ENCODE data around the gene PRSS37.

The PRSS37 gene

GRCh38 chr7:141875453-141875852 is 34.2 kb upstream of the PRSS37 start:
- no peak overlapping the region for H3K4me3 ChIP-seq (ENCODE audit: low read depth, low read length)
- TF ChIP-seq, protein P1, sequence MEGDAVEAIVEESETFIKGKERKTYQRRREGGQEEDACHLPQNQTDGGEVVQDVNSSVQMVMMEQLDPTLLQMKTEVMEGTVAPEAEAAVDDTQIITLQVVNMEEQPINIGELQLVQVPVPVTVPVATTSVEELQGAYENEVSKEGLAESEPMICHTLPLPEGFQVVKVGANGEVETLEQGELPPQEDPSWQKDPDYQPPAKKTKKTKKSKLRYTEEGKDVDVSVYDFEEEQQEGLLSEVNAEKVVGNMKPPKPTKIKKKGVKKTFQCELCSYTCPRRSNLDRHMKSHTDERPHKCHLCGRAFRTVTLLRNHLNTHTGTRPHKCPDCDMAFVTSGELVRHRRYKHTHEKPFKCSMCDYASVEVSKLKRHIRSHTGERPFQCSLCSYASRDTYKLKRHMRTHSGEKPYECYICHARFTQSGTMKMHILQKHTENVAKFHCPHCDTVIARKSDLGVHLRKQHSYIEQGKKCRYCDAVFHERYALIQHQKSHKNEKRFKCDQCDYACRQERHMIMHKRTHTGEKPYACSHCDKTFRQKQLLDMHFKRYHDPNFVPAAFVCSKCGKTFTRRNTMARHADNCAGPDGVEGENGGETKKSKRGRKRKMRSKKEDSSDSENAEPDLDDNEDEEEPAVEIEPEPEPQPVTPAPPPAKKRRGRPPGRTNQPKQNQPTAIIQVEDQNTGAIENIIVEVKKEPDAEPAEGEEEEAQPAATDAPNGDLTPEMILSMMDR (IDR thresholded peaks at IDR 0.05; ENCODE audit: low read depth, low read length, missing control alignments): no peak
- no peak for DNase-seq (ENCODE audit: low read depth)

DNA sequence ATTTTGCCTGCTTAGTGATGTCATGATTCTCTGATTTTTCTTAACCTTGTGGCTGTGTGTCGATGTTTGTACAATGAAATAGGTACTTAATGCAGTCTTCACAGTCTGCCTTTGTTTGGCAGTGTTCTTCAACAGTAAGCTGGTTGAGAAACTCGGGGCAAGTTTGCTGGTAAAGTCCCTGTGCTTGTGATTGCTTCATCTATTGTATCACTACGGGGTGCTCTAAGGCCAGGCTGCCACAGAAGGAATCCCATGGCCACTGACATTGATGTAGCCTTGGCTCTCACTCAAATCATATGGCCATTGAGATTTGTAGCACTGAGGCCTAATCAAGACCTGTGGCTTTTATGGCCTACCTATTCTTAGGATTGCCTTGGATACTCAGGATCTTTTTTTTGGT is 33.5 kb upstream of the PRSS37 start:
- TF ChIP-seq, protein P1 (IDR thresholded peaks at IDR 0.05; ENCODE audit: low read depth, low read length, missing control alignments): no peak
- DNase-seq (ENCODE audit: low read depth): no peak
- H3K4me3 ChIP-seq (ENCODE audit: low read depth, low read length): no peak overlapping the region

DNA sequence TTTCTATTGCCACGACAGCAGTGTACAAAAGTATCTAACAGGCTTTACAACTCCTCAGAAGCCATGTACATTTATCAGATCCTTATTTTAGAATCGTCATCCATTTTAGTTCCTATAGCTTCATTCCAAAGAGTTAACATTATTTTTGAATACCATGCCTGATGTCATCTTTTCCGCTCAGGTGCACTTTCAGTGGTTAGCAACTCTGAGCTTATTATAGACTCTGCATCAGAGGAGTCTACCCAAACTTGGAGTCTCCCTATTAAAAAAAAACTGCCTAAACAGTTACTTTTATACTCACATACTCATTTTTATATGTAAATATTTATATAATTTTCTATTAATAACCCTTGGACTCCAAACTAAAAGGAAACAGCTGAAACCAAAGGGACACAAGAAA is 31.6 kb upstream of the PRSS37 start:
- TF ChIP-seq, protein P1 (IDR thresholded peaks at IDR 0.05; ENCODE audit: low read depth, low read length, missing control alignments): no peak
- no peak for DNase-seq (ENCODE audit: low read depth)
- no peak overlapping the region for H3K4me3 ChIP-seq (ENCODE audit: low read depth, low read length)

DNA sequence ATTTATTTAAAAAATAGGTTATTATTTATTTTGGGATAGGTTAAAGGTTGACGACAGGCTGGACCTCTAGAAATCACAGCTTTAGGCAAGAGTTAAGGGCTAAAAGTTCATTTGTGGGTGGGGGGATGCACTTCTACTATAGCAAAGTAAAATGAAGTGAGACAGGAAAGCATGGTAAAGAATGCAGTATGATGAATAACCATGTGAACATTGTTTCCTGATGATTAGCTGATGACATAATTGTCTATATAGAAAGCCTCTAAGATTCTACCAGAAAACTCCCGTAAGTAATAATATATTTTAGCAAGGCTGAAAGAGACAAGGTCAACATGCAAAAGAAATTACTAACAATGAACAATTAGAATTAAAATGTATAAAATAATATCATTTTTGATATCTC is 25.7 kb upstream of the PRSS37 start:
- H3K4me3 ChIP-seq (ENCODE audit: low read depth, low read length): no peak overlapping the region
- no peak for DNase-seq (ENCODE audit: low read depth)
- TF ChIP-seq, protein P1 (IDR thresholded peaks at IDR 0.05; ENCODE audit: low read depth, low read length, missing control alignments): no peak

- TF ChIP-seq, protein P1 (IDR thresholded peaks at IDR 0.05; ENCODE audit: low read depth, low read length, missing control alignments): no peak
- no peak for DNase-seq (ENCODE audit: low read depth)
- no peak overlapping the region for H3K4me3 ChIP-seq (ENCODE audit: low read depth, low read length)
Observed at GRCh38 chr7:141864765-141865447, 23.6 kb upstream of the PRSS37 start.

GRCh38 chr7:141860207-141860606 is 18.9 kb upstream of the PRSS37 start:
- TF ChIP-seq, protein P1 (IDR thresholded peaks at IDR 0.05; ENCODE audit: low read depth, low read length, missing control alignments): no peak

GRCh38 chr7:141847996-141848395 is 6.7 kb upstream of the PRSS37 start:
- DNase-seq (ENCODE audit: low read depth): no peak
- TF ChIP-seq, protein P1 (IDR thresholded peaks at IDR 0.05; ENCODE audit: low read depth, low read length, missing control alignments): no peak
- no peak overlapping the region for H3K4me3 ChIP-seq (ENCODE audit: low read depth, low read length)

More at GRCh38 chr7:141860207-141860606, 18.9 kb upstream of the PRSS37 start:
- H3K4me3 ChIP-seq (ENCODE audit: low read depth, low read length): no peak overlapping the region
- no peak for DNase-seq (ENCODE audit: low read depth)
